Fibroblast of skin of right quadriceps (primary cell): Measurements from ENCODE around the gene PLA2G10.
"Not testable (repeated sequence)": the region's sequence is repeated elsewhere in the genome, so short reads cannot be mapped to it uniquely, and the experiment has no call there.

Experiments
- DNase-seq: peaks from one replicate; pipeline ENCODE4 v3.0.0-alpha.2; 2013

PLA2G10 gene, protein sequence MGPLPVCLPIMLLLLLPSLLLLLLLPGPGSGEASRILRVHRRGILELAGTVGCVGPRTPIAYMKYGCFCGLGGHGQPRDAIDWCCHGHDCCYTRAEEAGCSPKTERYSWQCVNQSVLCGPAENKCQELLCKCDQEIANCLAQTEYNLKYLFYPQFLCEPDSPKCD

DNA sequence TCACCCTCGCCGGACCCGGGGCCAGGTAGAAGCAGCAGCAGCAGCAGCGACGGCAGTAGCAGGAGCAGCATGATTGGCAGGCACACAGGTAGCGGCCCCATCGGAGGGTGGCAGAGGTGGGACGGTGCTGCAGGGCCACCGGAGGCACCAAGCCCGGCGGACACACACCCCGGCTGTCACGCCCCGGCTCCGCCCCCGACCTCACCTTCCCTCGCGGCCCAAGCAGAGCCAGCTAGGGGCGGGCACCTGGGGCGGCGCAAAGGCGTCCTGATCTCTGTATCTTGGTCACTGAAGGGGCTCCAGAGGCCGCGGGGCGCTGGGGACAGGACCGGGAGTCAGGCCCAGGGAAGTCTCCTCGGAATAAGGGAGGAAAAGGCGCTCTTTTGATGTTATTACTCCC is at the start of gene PLA2G10:
Gene PLA2G10 (minus strand): TSS at position 180 of the 400 bp plus-strand sequence. CDS start 79 bp downstream, at position 101.
- DNase-seq = not testable (repeated sequence)

DNA sequence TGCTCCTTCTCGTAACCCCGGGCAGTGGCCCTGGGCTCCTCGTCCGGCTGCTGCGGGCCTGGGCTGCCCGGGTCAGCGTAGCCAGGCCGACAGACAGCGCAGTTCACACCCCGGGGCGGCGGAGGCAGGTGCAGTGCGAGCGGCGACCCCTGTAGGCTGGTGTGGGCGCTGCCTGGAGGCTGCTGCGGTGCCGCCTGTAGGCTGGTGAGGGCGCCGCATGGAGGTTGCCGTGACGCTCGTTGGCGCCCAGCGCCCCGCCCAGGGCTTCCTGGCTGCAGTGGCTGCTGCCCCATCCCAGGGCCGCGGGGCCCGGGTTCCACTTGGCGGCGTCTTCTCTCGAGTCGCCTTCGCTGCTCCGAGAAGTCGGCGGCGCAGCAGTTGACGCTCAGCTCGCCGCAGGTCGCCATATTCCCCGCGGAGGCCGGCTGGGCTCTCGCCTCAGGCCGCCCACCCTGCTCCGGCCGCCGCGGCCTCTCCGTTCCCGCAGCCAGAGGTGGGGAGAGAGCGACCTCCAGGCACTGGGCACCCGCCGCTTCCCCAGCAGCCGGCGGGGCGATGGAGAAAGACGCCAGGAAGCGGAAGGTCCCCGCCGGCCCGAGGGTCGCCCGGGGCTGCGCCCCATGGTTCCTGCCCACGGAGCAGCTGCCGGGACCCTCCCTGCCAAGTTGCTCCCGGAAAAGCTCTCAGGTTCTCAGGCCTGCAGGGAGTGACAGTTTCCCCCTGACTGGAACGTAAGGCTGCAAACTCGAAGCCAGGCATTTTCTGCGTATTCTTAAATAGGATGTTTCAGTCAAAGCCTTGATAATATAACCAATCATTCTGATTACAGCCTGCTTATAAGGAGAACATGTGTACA is 48.4 kb upstream of the PLA2G10 start, which contains the start of gene NPIPA2:
Gene NPIPA2 (plus strand): TSS at position 261 of the 856 bp plus-strand sequence. CDS start 5,533 bp downstream, outside the sequence.
- not testable (repeated sequence) for DNase-seq

DNA sequence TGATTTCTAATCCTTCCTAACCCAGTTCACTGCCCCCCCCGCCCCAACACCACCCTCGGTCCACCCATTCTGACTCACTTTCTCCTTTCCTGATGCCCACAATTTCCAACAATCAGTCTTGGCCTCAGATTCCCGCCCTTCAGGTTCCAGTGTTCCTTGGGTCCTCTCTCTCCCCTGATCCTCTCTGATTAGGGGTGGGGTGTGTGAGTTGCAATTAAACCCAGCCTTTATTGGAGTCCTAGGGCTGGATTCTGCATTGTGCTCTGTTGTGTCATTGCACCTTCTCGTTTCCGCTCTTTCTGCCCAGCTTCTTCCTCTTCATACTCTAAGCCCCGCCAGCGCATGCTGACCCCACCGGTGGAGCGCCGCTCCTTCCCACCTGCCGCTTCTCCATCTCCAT is 47.7 kb upstream of the PLA2G10 start:
- not testable (repeated sequence) for DNase-seq

- DNase-seq = not testable (repeated sequence)
Observed at GRCh38 chr16:14740832-14741385, 46.8 kb upstream of the PLA2G10 start.

- DNase-seq = not testable (repeated sequence)
Observed at GRCh38 chr16:14733233-14733632, 39.1 kb upstream of the PLA2G10 start.

DNA sequence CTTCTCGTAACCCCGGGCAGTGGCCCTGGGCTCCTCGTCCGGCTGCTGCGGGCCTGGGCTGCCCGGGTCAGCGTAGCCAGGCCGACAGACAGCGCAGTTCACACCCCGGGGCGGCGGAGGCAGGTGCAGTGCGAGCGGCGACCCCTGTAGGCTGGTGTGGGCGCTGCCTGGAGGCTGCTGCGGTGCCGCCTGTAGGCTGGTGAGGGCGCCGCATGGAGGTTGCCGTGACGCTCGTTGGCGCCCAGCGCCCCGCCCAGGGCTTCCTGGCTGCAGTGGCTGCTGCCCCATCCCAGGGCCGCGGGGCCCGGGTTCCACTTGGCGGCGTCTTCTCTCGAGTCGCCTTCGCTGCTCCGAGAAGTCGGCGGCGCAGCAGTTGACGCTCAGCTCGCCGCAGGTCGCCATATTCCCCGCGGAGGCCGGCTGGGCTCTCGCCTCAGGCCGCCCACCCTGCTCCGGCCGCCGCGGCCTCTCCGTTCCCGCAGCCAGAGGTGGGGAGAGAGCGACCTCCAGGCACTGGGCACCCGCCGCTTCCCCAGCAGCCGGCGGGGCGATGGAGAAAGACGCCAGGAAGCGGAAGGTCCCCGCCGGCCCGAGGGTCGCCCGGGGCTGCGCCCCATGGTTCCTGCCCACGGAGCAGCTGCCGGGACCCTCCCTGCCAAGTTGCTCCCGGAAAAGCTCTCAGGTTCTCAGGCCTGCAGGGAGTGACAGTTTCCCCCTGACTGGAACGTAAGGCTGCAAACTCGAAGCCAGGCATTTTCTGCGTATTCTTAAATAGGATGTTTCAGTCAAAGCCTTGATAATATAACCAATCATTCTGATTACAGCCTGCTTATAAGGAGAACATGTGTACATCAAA is 9.3 kb upstream of the PLA2G10 start, which contains the start of gene NPIPA3:
Gene NPIPA3 (plus strand): TSS at position 256 of the 856 bp plus-strand sequence. CDS start 5,533 bp downstream, outside the sequence.
- not testable (repeated sequence) for DNase-seq

- not testable (repeated sequence) for DNase-seq
Observed at GRCh38 chr16:14702672-14703071, 8.6 kb upstream of the PLA2G10 start.

GRCh38 chr16:14701859-14702258 is 7.8 kb upstream of the PLA2G10 start:
- not testable (repeated sequence) for DNase-seq

GRCh38 chr16:14685870-14686793 is 8.0 kb downstream of the PLA2G10 start:
- not testable (repeated sequence) for DNase-seq

DNA sequence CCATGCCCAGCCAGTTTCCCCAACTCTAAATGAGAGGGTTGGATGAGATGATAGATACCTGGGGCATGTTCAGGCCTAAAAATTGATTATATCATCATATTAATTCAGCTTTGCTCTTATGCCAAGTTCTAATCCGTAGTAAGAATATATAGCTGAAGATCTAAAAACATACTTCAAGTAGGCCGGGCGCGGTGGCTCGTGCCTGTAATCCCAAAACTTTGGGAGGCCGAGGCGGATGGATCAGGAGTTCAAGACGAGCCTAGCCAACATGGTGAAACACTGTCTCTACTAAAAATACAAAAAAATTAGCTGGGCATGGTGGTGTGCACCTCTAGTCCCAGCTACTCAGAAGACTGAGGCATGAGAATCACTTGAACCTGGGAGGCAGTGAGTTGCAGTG is 12.0 kb downstream of the PLA2G10 start:
- no peak for DNase-seq

DNA sequence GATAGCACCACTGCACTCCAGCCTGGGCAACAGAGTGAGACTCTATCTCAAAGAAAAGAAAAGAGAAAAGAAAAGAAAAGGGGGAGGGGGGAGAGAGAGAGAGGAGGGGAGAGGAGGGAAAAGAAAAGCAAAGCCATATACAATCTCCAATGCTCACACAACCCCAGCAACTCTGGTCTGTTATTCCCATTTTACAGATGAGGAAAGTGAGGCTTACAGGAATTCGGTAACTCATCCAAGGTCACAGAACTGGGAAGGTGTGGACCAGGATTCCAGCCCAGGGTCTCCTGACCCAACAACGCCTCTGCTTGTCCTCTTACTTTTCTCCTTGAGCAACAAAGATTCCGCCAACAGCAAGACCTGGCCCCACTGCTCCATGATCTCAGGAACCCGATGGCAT is 13.0 kb downstream of the PLA2G10 start:
- DNase-seq = no peak

GRCh38 chr16:14680396-14680795 is 13.7 kb downstream of the PLA2G10 start:
- DNase-seq = not testable (repeated sequence)

DNA sequence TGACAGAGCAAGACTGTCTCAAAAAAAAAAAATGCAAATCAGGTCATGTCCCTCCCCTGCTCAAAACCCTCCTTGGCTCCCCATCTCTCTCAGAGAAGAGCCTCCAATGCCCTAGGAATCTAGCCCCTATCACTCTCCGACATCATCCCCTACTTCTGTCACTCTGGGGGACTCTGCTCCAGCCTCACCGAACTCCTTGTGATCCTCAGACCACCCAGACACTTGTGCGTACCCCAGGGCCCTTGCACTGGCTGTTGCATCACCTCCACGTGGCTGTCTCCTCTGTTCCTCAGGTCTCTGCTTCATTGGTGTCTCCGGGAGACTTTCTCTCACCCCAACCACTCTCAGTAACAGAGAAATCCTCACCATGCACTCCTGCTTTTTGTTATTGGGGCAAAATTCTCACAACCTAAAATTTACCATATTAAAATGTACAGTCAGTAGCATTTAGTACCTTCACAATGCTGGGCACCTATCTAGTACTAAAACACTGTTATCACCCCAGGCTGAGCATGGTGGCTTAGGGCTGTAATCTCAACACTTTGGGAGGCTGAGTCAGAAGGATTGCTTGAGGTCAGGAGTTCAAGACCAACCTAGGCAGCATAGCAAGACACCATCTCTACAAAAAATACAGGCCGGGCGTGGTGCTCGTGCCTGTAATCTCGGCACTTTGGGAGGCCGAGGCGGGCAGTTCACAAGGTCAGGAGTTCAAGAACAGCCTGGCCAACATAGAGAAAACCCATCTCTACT is 15.2 kb downstream of the PLA2G10 start:
- DNase-seq = no peak

DNA sequence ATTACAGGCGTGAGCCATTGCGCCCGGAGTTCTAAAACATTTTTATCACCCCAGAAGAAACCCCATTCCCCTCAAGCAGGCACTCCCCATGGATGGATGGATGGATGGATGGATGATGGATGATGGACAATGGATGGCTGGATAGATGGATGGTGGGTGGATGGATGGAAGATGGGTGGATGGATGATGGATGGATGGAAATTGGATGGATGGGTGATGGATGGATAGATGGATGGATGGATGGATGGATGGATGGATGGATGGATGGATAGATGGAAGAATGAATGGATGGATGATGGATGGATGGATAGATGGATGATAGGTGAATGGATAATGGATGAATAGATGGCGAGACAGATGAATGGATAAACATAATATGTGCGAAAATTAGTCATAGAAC is 16.5 kb downstream of the PLA2G10 start:
- DNase-seq = no peak

GRCh38 chr16:14676633-14677032 is 17.5 kb downstream of the PLA2G10 start:
- no peak for DNase-seq

GRCh38 chr16:14672403-14672971 is 21.6 kb downstream of the PLA2G10 start:
- DNase-seq = no peak

DNA sequence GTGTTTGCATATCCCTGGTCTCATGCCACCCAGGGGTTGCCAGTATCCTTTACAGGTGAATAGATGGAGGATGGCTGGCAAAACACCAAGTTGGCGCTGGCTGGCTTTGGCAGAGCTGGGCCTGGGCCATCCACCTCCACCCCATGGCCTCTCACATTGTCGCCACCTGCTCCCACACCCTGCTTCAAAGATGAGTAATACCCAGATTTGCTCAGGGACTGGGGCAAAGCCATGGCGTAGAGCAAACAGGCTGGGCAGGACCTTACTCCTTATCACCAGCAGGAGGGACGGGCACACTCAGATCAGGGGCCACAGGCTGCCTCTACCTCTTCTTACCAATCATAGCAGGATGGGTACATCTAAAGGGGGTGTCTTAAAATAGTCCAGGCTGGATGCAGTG is 24.3 kb downstream of the PLA2G10 start:
- DNase-seq = no peak

DNA sequence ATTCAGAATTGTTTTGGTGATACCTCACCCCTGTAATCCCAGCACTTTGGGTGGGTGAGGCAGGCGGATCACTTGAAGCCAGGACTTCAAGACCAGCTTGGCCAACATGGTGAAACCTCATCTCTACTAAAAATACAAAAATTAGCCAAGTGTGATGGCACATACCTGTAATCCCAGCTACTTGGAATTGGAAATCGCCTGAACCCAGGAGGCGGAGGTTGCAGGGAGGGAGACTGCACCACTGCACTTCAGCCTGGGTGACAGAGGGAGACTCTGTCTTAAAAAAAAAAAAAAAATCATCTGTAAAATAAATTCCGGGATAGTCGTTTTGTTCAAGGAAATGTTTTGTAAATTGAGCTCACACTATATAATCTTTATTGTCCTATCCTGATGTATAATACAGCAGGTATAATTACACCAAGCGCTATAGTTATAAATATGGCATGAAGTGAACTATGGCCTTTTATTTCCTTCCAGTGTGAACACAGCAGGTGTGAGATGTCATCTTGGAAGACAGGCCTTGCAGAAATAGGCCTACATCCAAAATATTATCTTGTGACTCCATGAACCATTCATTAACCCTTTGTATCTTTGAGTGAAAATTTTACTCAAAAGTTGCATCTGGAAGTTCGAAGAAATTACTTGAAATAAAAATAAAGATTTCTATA is 25.4 kb downstream of the PLA2G10 start:
- DNase-seq = no peak

- no peak for DNase-seq
Observed at GRCh38 chr16:14667347-14668266, 26.5 kb downstream of the PLA2G10 start.
